DMS79 treated with DMSO at 0.1 percent for 48 hours (cell line): ENCODE data around the gene XAGE2.
"Not testable (repeated sequence)": the region's sequence is repeated elsewhere in the genome, so short reads cannot be mapped to it uniquely, and the experiment has no call there.

Experiments
- DNase-seq: peaks from one replicate; lab custom pipeline; 2025; lab: John Stamatoyannopoulos, UW

XAGE2 gene, protein sequence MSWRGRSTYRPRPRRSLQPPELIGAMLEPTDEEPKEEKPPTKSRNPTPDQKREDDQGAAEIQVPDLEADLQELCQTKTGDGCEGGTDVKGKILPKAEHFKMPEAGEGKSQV

DNA sequence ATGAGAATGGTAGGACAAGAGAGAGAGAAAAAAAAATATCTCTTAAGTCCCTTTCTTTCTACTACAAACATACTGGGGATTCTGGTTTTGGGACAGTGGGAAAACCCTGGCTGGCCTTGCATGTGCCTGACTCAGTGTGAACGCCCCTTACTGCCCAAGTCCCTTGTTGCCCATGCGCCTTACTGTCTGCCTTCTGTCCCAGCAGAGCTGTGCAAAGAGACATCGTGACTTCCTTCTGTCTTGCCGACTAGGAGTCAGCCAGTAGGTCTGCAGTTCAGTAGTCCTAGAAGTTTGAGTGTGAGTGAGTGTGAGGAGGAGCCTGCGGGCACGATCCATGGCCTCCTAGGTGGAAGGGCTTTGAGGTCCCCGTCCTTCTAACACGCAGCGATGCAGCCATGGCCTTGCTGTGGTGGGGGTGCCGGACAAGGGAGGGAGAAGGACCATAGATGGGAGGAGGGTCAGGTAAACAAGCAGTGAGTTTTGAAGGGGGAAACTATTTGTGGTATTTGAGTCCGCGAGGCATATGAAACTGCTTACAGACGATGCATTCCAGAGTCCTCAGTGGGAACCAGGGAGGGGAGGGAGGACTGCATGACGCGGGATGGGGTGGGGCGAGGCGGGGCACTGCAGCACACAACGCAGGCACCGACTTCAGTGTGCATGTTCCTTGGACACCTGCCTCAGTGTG, at the start of gene XAGE2:
Gene XAGE2, plus strand, starts transcription at position 654 of the 688 bp plus-strand sequence. CDS start 994 bp downstream, outside the sequence.
- no peak for DNase-seq

DNA sequence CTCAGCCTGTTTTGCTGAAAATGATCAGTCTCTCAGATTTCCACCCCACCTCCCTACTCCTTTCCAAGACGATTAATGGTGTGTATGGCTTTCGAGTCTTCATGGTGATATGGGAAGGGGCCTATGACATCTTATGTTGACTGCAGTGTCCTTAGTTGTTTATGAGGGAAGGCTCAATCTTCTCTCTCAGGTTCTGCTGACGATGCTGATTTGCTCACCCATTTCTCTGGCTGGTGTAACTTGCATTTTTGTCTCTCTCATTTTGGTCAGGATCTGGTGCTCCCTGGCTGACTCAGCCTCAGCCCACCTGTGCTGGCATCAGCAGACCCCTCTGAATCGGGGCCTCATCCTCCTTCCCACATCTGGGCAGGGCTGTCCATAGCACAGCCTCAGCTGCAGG, 31.4 kb upstream of the XAGE2 start:
- DNase-seq: no peak

DNA sequence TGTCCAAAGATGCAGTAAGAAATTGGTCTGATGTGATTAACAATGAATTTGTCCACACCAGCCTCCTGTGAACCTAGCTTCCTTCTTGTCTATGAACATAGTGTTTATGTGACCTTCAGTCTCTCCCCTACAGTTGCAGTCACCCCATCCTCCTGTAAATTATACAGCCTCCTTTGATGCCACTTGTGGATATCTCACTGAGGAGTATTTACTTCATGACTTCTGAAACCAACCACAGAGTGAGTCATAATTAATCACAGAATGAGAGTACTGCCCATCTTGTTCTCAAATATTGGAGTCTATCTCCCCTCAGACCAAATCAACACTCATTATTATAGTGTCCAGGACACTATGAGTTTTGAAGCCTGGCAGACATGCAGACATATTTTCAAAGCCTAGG, 27.3 kb upstream of the XAGE2 start:
- no peak for DNase-seq

DNA sequence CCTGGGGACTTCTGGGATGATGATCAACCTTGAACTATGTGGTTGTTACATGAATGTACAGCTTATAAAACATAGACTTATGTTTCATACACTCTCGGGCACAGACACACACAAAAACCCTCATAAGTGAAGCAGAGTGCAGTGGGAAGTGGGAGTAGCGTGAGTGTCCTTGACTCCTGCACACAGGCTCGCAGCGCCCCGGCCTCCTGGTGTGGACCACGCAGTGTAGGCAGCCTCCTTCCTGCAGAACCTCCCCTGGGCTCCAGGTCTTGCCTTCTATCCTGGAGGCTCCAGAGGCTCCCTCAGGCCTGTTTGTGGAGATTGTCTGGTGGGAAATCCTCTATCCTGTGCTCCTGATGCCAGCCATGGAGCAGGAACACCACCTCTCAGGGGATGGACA, 25.7 kb upstream of the XAGE2 start:
- DNase-seq: not testable (repeated sequence)

DNA sequence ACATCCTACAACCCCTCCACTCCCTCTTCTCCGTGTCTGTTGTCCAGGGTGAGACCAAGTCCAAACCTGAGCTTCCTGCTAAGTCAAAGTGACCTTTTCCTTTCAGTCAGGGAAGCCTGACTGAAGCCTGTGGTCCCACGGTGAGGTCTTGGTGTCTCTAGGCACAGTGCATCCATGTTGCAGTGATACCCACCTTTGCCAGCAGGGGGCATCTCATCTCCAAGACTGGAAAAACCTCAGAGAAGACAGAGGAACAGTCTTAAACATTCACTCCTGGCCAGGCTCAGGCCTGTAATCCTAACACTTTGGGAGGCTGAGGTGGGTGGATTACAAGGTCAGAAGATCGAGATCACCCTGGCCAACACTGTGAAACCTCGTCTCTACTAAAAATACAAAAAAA, 23.4 kb upstream of the XAGE2 start:
- DNase-seq: not testable (repeated sequence)

DNA sequence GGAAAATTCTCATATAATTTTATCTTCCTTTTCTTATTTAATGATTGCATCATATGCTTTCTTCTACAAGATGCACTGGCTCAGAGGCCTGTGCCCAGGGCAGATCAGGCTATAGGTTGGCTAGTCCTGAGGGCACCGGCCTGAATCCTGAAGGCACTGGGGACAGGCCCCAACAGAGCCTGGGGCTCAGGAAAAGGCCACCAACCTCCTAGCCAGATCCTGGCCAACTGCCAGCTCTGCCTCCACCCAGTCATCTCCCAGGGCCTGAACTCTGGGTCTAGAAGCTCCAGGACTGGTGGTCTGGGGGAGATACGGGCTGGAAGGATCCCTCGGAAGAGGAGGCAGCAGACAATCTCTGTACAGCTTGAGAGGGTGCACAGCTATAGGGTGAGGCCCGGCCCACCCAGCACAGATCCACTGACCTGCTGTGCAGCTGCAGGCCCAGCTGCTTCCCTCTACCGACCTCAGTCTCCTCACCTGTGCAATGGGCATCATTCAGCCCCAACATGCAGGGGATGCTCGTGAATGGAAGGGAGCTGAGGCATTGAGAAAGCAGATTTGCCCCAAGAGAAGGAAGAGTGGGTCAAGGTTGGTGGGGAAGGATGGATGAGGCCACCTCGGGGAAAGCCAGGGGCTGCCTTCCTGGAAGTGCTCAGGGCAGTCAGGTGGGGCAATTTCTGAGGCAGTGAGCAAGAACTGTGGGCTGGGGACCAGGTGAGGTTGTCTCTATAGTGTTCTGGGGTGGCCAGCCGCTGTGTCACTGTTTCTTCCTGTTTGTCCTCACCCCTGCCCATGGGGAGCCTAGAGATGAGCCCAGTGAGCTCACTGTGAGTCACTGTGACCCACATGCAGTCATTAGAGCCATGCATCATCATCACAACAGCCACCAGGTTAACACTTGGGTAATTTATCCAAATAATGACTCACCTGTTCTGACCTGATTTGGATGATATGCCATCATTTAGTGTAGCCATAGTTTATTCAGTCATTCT, 22.4 kb upstream of the XAGE2 start:
- no peak for DNase-seq

DNA sequence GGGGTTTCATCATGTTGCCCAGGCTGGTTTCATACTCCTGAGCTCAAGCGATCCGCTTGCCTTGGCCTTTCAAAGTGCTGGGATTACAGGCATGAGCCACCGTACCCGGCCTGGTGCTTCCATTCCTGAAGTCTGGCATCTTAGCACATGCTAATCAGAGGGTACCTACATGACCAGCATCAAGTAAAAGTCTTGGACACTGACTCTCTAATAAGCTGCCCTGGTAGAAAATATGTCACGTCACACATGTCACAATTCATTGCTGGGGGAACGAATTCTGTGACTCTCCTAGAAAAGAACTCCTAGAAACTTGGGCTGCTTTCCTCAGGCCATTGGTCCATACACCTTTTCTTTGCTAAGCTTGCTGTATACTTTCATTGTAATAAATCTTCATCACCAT, 19.1 kb upstream of the XAGE2 start:
- no peak for DNase-seq

DNA sequence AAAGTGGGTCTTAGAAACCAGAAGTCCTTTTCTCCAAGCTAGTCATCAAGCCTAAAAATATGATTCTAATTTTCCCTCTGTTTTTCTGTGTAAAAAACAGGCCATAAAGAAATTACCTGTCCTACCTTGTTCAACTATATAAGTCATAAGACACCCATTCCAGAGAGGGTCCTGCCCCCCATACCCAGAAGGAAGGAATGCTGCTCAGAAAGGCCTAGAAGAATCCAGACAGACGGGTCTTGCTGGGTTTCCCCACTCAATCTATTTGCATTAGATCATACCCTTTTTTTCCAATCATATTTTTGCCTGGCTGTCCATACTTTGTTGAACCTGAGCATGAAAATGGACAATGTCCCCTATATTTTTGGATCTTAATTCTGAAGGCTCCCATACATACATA, 16.3 kb upstream of the XAGE2 start:
- DNase-seq: no peak

DNA sequence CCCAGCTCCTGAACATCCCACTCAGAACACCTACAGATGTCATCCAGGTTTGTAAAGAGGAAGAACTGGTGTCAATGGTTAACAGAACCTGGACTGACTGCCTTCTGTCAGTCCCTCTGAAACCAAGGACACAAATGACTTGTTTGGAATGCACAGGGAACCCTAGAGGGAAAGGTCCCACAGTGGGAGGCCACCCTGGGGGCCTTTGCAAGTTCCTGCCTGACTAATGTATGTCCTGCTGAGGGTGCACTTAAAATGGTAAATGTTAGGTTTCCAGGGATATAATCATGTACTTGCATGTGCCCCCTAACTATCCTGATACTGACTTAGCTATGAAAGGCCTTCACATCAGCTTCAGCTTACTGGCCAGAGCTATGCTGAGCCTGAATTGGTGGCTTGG, 15.0 kb upstream of the XAGE2 start:
- no peak for DNase-seq

DNA sequence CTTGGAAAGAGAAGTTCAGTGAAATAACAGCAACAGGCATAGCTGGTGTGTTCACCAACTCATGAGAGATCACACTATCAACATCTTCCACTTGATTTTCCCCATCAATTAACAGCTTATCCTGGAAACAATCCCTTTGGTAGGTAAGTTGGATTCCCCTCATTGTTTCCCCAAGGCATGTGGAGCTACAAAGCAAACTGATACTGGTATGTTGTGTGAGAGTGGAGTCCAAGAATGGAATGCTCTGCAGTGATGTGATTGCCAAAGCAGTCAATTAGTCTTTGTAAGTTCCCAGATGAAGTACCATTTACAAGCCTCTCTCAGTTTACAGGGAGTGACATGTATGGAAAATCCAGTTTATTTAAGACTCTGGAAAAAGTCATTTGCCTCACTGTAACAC, 13.7 kb upstream of the XAGE2 start:
- no peak for DNase-seq

DNA sequence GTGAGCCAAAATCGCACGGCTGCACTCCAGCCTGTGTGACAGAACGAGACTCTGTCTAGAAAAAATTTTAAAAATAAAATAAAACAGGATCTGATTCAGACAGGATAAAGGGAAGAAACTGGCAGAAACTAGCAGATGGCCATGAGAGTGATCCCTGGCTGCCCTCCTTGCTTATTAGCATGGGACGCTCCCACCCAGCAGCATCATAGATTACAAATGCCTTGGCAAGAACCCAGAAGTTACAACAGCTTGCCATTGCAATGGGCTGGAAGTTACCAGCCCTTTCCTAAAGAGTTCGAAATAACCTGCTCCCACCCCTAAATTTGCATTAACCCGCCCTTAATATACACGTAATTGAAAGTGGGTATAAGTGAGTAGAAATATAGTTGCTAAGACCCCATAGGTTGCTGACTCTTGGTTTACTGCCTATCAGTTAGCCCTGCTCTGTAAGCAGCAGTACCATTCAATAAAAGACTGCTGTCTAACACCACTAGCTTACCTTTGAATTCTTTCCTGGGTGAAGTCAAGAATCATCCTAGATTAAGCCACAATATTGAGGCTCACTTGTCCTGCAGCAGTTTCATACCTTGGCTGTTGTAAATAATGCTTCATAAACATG, 9.1 kb upstream of the XAGE2 start:
- DNase-seq: no peak

DNA sequence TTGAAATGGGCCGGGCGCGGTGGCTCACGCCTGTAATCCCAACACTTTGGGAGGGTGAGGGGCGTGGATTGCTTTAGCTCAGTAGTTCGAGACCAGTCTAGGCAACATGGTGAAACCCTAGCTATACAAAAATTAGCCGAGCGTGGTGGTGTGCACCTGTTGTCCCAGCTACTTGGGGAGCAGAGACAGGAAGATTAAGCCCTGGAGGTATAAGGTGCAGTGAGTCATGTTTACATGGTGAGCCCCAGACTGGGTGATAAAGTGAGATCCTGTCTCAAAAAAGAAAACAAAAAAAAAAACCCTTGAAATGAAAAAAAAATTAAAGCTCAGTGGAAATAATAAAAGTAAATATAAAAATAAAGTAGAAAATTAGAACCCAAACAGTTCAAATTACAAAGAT, 6.9 kb upstream of the XAGE2 start:
- DNase-seq: no peak

DNA sequence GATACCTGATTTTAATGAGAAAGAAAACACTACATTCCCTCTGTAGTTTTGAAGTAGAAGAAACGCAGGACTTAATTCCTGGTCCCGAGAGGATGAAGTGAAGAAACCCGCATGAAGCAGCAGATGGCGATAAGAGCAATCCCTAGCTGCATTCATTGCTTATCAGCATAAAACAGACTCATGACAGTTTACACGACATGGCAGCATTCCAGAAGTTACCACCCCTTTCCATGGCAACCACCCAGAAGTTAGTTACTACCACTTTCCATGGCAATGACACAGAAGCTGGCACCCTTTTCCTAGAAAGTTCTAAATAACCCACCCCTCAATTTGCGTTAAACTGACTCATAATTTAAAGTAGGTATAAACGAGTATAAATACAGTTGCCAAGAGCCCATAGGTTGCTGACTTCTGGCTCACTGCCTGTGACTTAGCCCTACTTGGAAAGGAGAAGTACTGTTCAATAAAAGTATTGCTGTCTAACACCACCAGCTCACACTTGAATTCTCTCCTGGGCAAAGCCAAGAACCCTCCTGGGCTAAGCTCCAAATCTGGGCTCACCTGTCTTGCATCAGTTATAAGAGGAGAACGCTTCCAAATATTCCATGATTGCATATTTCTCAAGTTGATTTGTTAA, 5.5 kb upstream of the XAGE2 start:
- DNase-seq: peak; percentile 12

DNA sequence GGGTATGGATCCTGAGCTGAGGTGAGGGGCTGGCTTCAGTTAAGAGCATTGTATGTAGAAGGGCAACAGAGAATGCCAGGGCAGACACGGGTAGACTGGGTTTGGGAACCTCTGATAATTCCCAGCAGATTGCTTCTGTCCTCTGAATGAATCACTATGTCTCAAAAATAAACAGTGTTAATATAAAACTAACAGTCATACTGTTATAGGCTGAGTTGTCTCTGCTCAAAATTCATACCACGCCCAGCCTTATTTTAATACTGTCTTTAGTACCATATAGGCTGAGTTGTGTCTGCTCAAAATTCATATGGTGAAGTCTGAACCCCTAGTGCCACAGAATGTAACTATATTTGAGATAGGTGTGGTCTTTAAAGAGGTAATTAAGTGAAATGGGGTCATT, 10.0 kb downstream of the XAGE2 start:
- DNase-seq: no peak

DNA sequence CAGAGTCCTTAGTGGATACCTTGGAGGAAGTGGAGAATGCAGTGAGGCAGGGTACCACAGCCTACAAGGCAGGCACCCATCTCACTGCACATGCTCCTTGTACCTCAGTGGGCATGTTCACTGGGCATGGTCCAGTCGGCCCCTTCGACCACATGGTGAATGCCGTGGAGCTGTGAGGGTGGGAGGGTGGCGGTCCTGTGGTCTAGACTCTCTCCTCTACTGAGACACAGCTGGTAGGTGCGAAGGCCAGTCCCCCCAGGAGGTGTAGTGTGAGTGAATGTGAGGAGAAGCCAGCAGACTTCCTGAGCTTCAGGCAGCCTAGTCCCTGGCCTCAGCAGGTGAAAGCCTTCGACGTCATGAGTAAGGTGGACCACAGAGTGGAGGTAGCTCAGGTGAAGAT, 12.2 kb downstream of the XAGE2 start:
- no peak for DNase-seq

DNA sequence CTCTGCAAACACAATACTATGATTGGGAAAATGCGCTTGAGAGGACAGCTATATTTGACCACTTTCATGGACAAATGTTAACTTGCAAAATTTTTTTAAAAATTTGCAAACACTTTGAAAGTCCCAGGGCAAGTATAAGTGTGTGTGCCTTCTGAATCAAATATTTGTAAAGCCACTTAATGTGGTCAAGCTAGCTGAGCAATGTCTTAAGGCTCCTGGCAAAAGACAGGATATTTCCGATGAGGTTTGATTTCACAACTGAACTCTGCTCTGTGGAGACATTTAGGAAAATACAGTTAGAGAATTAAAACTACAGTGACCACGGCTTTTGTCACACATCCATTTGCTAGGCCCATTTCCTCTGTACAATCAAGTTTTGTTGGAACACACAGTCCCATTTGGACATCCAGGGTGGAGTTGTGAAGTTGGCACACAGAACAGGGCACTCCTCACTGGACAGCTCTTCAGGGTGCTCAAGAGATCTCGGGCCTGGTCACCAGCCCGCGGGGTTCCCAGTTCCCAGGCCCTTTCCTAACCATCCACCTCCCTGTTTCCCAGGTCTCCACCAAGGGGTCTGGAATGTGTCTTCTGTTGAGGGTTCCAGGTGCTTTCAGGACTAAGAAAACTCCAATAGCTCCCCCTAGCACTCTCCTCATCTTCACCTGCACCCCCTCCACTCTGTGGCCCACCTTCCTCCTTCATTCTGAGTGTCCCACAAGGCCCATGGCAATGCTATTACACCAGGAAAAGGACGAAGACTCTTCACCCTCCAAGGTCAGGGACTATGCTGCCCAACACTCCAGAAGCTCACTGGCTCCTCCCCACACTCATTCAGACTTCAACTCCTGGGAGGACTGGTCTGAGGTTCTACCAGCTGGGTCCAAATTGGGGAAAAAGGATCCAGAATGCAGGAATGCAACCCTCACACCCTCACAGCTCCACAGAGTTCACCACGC, 41.9 kb downstream of the XAGE2 start:
- no peak for DNase-seq

DNA sequence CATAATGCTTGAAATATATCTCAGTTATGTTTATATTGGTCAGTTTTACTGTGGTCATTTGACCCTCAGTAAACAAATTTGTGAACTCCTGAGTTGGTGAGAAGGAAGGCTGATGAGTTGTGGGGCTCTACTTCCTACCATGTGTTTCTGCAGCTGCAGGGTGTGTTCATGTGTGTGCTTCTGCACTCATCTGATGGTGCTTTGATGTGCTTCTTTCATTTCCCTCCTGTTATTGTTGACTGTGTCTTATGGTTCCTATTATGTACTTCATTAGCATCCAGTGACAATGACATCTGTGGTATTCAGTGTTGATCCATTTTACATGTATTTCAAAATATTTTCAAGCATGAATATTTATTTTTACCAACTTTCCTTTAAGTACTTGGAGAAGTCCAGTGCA, 46.5 kb downstream of the XAGE2 start:
- no peak for DNase-seq

DNA sequence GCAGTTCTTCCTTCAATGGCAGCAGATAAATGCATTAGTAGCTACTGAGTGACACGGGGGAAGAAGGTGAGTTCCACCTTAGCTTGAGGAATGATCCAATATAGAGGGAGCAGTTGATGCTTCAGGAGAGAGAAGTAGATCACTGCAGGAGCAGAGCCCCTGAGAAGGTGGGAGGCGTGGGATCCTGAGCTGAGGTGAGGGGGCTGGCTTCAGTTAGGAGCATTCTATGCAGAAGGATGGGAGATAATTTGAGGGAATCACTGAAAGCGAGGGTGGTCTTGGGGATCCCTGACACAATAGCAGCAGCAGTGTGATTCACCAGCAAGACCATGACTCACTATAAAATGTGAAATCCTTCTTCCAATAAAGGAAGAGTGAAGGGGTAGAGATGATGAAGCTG, 48.0 kb downstream of the XAGE2 start:
- no peak for DNase-seq

DNA sequence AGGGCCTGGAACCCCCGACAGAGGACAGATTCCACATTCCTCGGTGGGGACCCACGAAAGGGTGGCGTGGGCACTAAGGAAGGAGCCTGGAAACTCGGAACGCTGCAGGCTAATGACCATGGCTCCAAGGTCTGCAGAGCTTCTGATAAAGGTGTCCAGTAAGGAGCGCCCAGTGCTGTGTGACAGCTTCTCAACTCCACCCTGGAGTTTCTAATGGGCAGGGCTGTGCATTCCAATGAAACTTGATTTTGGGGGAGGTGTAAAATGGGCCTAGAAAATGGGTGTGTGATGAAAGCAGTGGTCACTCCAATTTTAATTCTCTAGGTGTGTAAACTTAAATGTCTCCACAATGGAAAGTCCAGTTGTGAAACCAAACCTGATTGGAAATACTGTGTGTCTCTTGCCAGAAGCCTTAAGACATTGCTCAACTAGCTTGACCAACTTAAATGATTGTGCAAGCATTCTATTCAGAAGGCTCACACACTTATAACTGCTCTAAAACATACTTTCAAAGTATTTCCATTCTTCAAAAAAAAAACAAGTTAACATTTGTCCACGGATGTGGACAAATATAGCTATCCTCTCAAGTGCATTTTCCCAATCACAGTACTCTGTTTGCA, 52.1 kb downstream of the XAGE2 start:
- no peak for DNase-seq

DNA sequence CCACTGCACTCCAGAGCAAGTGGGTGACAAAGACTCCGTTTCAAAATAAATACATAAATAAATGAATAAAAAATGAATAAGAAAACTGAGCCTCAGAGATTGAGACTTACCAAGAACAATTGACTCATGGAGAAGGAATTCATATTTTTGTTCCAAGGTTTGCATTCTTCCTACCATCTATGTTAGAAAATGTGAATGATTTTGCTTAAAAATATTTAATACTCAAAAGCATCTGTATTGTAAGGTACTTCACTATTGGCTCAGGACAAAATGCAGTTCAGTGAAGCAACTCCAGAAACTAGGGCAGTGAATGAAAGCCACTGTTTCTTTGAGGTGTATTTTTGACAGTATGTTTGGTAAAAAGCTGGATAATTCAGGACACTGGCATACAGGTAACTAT, 54.1 kb downstream of the XAGE2 start:
- no peak for DNase-seq
